Neural progenitor cell (in vitro differentiated cells): ENCODE data around the gene MED20. TPM values are rescaled to one million over a fixed set of nuclear protein-coding genes. Genes with fewer than 3 reads are reported as not detected.
A peak's percentile ranks its signal among the peaks of the same experiment; 100 is the strongest.

ENCODE experiments used
- DNase-seq: peaks from one replicate; pipeline ENCODE4 v3.0.0-alpha.2; 2016; ENCODE audit warnings: low spot score
- H2AFZ ChIP-seq: fragments of 200-600 bp; sonication (generic); replicated peaks from 2 replicates; pipeline ENCODE4 v1.6.1; 2016; ENCODE audit warnings: antibody characterized with exemption
- H3F3A ChIP-seq: fragments of 200-600 bp; sonication (generic); 2 replicates; pipeline ENCODE4 v1.6.1; 2016; ENCODE audit warnings: antibody characterized with exemption, low read depth
- H3K27ac ChIP-seq: fragments of 200-600 bp; sonication (generic); 2 replicates; pipeline ENCODE4 v1.5.1; 2016; ENCODE audit warnings: mild to moderate bottlenecking
- H3K27me3 ChIP-seq: fragments of 200-600 bp; sonication (generic); 2 replicates; pipeline ENCODE4 v1.6.1; 2016; ENCODE audit warnings: mild to moderate bottlenecking, moderate library complexity
- H3K36me3 ChIP-seq: fragments of 200-600 bp; sonication (generic); 2 replicates; pipeline ENCODE4 v1.5.1; 2016
- H3K4me1 ChIP-seq: fragments of 200-600 bp; sonication (generic); 2 replicates; pipeline ENCODE4 v1.6.1; 2016; ENCODE audit warnings: mixed run types
- H3K4me2 ChIP-seq: fragments of 200-600 bp; sonication (generic); 2 replicates; pipeline ENCODE4 v1.6.1; 2016
- H3K4me3 ChIP-seq: fragments of 200-600 bp; sonication (generic); 2 replicates; pipeline ENCODE4 v1.5.1; 2016
- H3K79me2 ChIP-seq: fragments of 200-600 bp; sonication (generic); 2 replicates; pipeline ENCODE4 v1.6.1; 2016; ENCODE audit warnings: low read depth
- H3K9ac ChIP-seq: fragments of 200-600 bp; sonication (generic); 2 replicates; pipeline ENCODE4 v1.6.1; 2016
- H3K9me3 ChIP-seq: fragments of 200-600 bp; sonication (generic); 2 replicates; pipeline ENCODE4 v1.5.1; 2016; ENCODE audit warnings: low read depth
- H4K20me1 ChIP-seq: fragments of 200-600 bp; sonication (generic); 2 replicates; pipeline ENCODE4 v1.6.1; 2016; ENCODE audit warnings: low read depth
- H3K27ac Mint-ChIP-seq: 3 replicates; pipeline ENCODE4 v1.8.0; 2021; ENCODE audit warnings: mixed read lengths
- H3K27me3 Mint-ChIP-seq: 2 replicates; pipeline ENCODE4 v1.8.0; 2022; ENCODE audit warnings: low read depth, mild to moderate bottlenecking, inconsistent platforms, moderate library complexity, mixed read lengths; ENCODE audit not compliant: insufficient read depth
- H3K36me3 Mint-ChIP-seq: 3 replicates; pipeline ENCODE4 v1.8.0; 2021; ENCODE audit warnings: mixed read lengths
- H3K4me1 Mint-ChIP-seq: 3 replicates; pipeline ENCODE4 v1.8.0; 2021; ENCODE audit warnings: mixed read lengths
- H3K4me3 Mint-ChIP-seq: 3 replicates; pipeline ENCODE4 v1.8.0; 2021; ENCODE audit warnings: mild to moderate bottlenecking, moderate library complexity, mixed read lengths
- H3K9me3 Mint-ChIP-seq: 3 replicates; pipeline ENCODE4 v1.8.0; 2020; ENCODE audit warnings: mixed read lengths
- CTCF ChIP-seq: fragments of 200-600 bp; sonication (generic); IDR thresholded peaks from 2 replicates; pipeline ENCODE4 v1.5.1; 2017; ENCODE audit warnings: antibody characterized with exemption, mild to moderate bottlenecking
- EZH2 ChIP-seq: fragments of 200-600 bp; sonication (generic); IDR thresholded peaks from 2 replicates; pipeline ENCODE4 v1.6.1; 2017; ENCODE audit warnings: antibody characterized with exemption, mild to moderate bottlenecking, moderate library complexity
- EZH2phosphoT487 ChIP-seq: fragments of 200-600 bp; sonication (generic); IDR thresholded peaks from 2 replicates; pipeline ENCODE4 v1.6.1; 2017; ENCODE audit warnings: antibody characterized with exemption
- total RNA-seq: library from RNA; depleted of rRNA; stranded (reverse); fragments of >200 nt; gene quantifications from 2 replicates; pipeline ENCODE4 v1.2.3, GENCODE V29; 2015; ENCODE audit warnings: low replicate concordance

MED20 gene
- total RNA-seq, 1 donor from 2014 or later: 29.4 TPM

GRCh38 chr6:41927253-41927652 is 6.3 kb upstream of the MED20 start:
- Mint-ChIP-seq H3K4me3 (no peak overlapping the region), H3K27ac (no peak overlapping the region), H3K9me3 (no peaks in the 10 kb centered on the region), H3K27me3 (no peaks in the 10 kb centered on the region), H3K4me1 (peaks cover 13% of the 10 kb centered on the region), H3K36me3 (peaks cover 25% of the 10 kb centered on the region)
- Histone ChIP-seq H3K4me2 (no peak overlapping the region), H3K27me3 (no peaks in the 10 kb centered on the region), H3F3A (no peaks in the 10 kb centered on the region), H3K4me3 (no peak overlapping the region), H3K79me2 (peaks cover 70% of the 10 kb centered on the region), H2AFZ (no peak overlapping the region), H4K20me1 (peaks cover 35% of the 10 kb centered on the region), H3K4me1 (peaks cover 15% of the 10 kb centered on the region), H3K9me3 (no peaks in the 10 kb centered on the region), H3K27ac (no peak overlapping the region), H3K9ac (no peak overlapping the region), H3K36me3 (no peaks in the 10 kb centered on the region)
- TF ChIP-seq EZH2phosphoT487 (no peak), EZH2 (no peak), CTCF (no peak)
- no peak for DNase-seq

- no peaks in the 10 kb centered on the region for H3K27me3 Mint-ChIP-seq
These were observed 1.2 kb upstream of the MED20 start for GRCh38 chr6:41922154-41922553.

GRCh38 chr6:41921712-41921998 is 716 bp upstream of the MED20 start:
- peaks cover 2% of the 10 kb centered on the region for H3K27me3 Mint-ChIP-seq
- Histone ChIP-seq H2AFZ (peak overlapping the region; percentile 98), H4K20me1 (peaks cover 38% of the 10 kb centered on the region), H3K4me3 (peak overlapping the region; percentile 94), H3K27me3 (no peaks in the 10 kb centered on the region), H3K79me2 (peaks cover 88% of the 10 kb centered on the region), H3F3A (peaks cover 8% of the 10 kb centered on the region), H3K4me1 (peaks cover 22% of the 10 kb centered on the region), H3K9ac (peak overlapping the region; percentile 95), H3K4me2 (peak overlapping the region; percentile 99), H3K27ac (no peak overlapping the region), H3K36me3 (no peaks in the 10 kb centered on the region), H3K9me3 (no peaks in the 10 kb centered on the region)
- TF ChIP-seq EZH2phosphoT487 (no peak), CTCF (no peak), EZH2 (no peak)
- H3K4me3 Mint-ChIP-seq: peak overlapping the region; percentile 100
- H3K4me1 Mint-ChIP-seq: peaks cover 23% of the 10 kb centered on the region
- H3K9me3 Mint-ChIP-seq: no peaks in the 10 kb centered on the region
- peaks cover 14% of the 10 kb centered on the region for H3K36me3 Mint-ChIP-seq
- peak overlapping the region; percentile 100 for H3K27ac Mint-ChIP-seq
- no peak for DNase-seq

More at GRCh38 chr6:41922154-41922553, 1.2 kb upstream of the MED20 start:
- TF ChIP-seq CTCF (no peak), EZH2 (no peak), EZH2phosphoT487 (no peak)
- Mint-ChIP-seq H3K9me3 (no peaks in the 10 kb centered on the region), H3K27ac (no peak overlapping the region), H3K36me3 (peaks cover 15% of the 10 kb centered on the region), H3K4me1 (peaks cover 23% of the 10 kb centered on the region), H3K4me3 (peak overlapping the region; percentile 100)
- no peak overlapping the region for H3K27ac ChIP-seq
- no peak for DNase-seq
- peak overlapping the region; percentile 95 for H3K9ac ChIP-seq
- peaks cover 43% of the 10 kb centered on the region for H4K20me1 ChIP-seq
- peaks cover 22% of the 10 kb centered on the region for H3K4me1 ChIP-seq
- H3F3A ChIP-seq: peaks cover 8% of the 10 kb centered on the region
- H3K27me3 ChIP-seq: no peaks in the 10 kb centered on the region
- H3K4me3 ChIP-seq: peak overlapping the region; percentile 94
- H3K9me3 ChIP-seq: no peaks in the 10 kb centered on the region
- H3K79me2 ChIP-seq: peaks cover 88% of the 10 kb centered on the region
- peak overlapping the region; percentile 98 for H2AFZ ChIP-seq
- no peaks in the 10 kb centered on the region for H3K36me3 ChIP-seq
- H3K4me2 ChIP-seq: peak overlapping the region; percentile 99
